ENCODE results near the gene RPL6. TPM values are rescaled to one million over a fixed set of nuclear protein-coding genes. Genes with fewer than 3 reads are reported as not detected.

Gene RPL6
- polyA plus RNA-seq, 1 experiment = 2,667 TPM

- TF ChIP-seq CTCF (IDR thresholded peaks at IDR 0.05; ENCODE audit: low read depth, low read length) = no peak
- no peak overlapping the region for H3K27ac ChIP-seq (ENCODE audit: low read depth, low read length)
- ChIA-PET POLR2A (no interaction called here), CTCF (interaction anchor here (1.0 kb wide), 1 partner anchor 10 kb away, joined by 3 read pairs; no protein-coding TSS in a partner anchor)
- no peaks in the 10 kb centered on the region for H3K9me3 ChIP-seq (ENCODE audit: control insufficient read depth, insufficient read depth, low read length)
- H3K4me3 ChIP-seq (ENCODE audit: low read depth, low read length) = no peak overlapping the region
- no peak for DNase-seq (ENCODE audit: low read depth, low spot score)
- no peaks in the 10 kb centered on the region for H3K27me3 ChIP-seq (ENCODE audit: control insufficient read depth, insufficient read depth, low read length)
These were observed 41.4 kb downstream of the RPL6 start for GRCh38 chr12:112367965-112368364.

- ChIA-PET CTCF (no interaction called here), POLR2A (no interaction called here)
- no peak overlapping the region for H3K4me3 ChIP-seq (ENCODE audit: low read depth, low read length)
- TF ChIP-seq CTCF (IDR thresholded peaks at IDR 0.05; ENCODE audit: low read depth, low read length) = no peak
- no peak for DNase-seq (ENCODE audit: low read depth, low spot score)
- H3K9me3 ChIP-seq (ENCODE audit: control insufficient read depth, insufficient read depth, low read length) = no peaks in the 10 kb centered on the region
- H3K27me3 ChIP-seq (ENCODE audit: control insufficient read depth, insufficient read depth, low read length) = no peaks in the 10 kb centered on the region
- no peak overlapping the region for H3K27ac ChIP-seq (ENCODE audit: low read depth, low read length)
These were observed 47.1 kb downstream of the RPL6 start for GRCh38 chr12:112362310-112362709.

GRCh38 chr12:112361271-112361670 lies 48.1 kb downstream of the RPL6 start:
- no peak overlapping the region for H3K27ac ChIP-seq (ENCODE audit: low read depth, low read length)
- ChIA-PET POLR2A (no interaction called here), CTCF (no interaction called here)
- no peaks in the 10 kb centered on the region for H3K27me3 ChIP-seq (ENCODE audit: control insufficient read depth, insufficient read depth, low read length)
- DNase-seq (ENCODE audit: low read depth, low spot score) = no peak
- TF ChIP-seq CTCF (IDR thresholded peaks at IDR 0.05; ENCODE audit: low read depth, low read length) = no peak
- H3K9me3 ChIP-seq (ENCODE audit: control insufficient read depth, insufficient read depth, low read length) = no peaks in the 10 kb centered on the region
- no peak overlapping the region for H3K4me3 ChIP-seq (ENCODE audit: low read depth, low read length)

GRCh38 chr12:112359290-112359689 lies 50.1 kb downstream of the RPL6 start:
- DNase-seq (ENCODE audit: low read depth, low spot score) = no peak
- Histone ChIP-seq H3K27me3 (ENCODE audit: control insufficient read depth, insufficient read depth, low read length) (no peaks in the 10 kb centered on the region), H3K4me3 (ENCODE audit: low read depth, low read length) (no peak overlapping the region), H3K9me3 (ENCODE audit: control insufficient read depth, insufficient read depth, low read length) (no peaks in the 10 kb centered on the region), H3K27ac (ENCODE audit: low read depth, low read length) (no peak overlapping the region)
- ChIA-PET CTCF (no interaction called here), POLR2A (no interaction called here)
- TF ChIP-seq CTCF (IDR thresholded peaks at IDR 0.05; ENCODE audit: low read depth, low read length) = no peak

GRCh38 chr12:112357214-112357613 lies 52.2 kb downstream of the RPL6 start:
- ChIA-PET POLR2A (no interaction called here), CTCF (interaction anchor here (0.6 to 2.0 kb wide), 5 partner anchors 9 to 588 kb away, joined by 3 to 6 read pairs (median 3); no protein-coding TSS in a partner anchor)
- DNase-seq (ENCODE audit: low read depth, low spot score) = no peak
- H3K9me3 ChIP-seq (ENCODE audit: control insufficient read depth, insufficient read depth, low read length) = no peaks in the 10 kb centered on the region
- no peak for TF ChIP-seq CTCF (IDR thresholded peaks at IDR 0.05; ENCODE audit: low read depth, low read length)
- no peaks in the 10 kb centered on the region for H3K27me3 ChIP-seq (ENCODE audit: control insufficient read depth, insufficient read depth, low read length)
- H3K27ac ChIP-seq (ENCODE audit: low read depth, low read length) = no peak overlapping the region
- no peak overlapping the region for H3K4me3 ChIP-seq (ENCODE audit: low read depth, low read length)

Other genes starting within 250 kb of the RPL6 start
- 8.6 and 9.5 TPM in 2 replicates for gene HECTD4, start 27.2 kb downstream of the RPL6 start, polyA plus RNA-seq (2011; rRNA removed)
- 91.0 and 137 TPM in 2 replicates for gene PTPN11, start 9.3 kb upstream of the RPL6 start, polyA plus RNA-seq (2011; rRNA removed)